K562 (cell line): Measurements from ENCODE around the gene TBL1XR1. TPM values are rescaled to one million over a fixed set of nuclear protein-coding genes. Genes with fewer than 3 reads are reported as not detected.

ENCODE experiments used
- ATAC-seq: fragments of 200-7000 bp; cut with Tn5 transposase; 3 replicates; pipeline ENCODE4 v1.9.1; 2020; ENCODE audit warnings: moderate library complexity
- BruUV-seq: library from RNA; stranded (reverse); fragments of 400-500 nt; replicated peaks from 2 replicates; lab custom pipeline; 2021; lab: Mats Ljungman, UMichigan
- CTCF ChIA-PET: fragments of 300-600 bp; formaldehyde crosslinking; extraction: SDS; loops from one replicate; lab custom pipeline; 2021; ENCODE audit warnings: low intra/inter-chr PET ratio; lab: Yijun Ruan, JAX
- POLR2A ChIA-PET: fragments of 300-600, 350-650 bp; sonication (Branson Sonifier 250); formaldehyde crosslinking; extraction: SDS; loops from one replicate; lab custom pipeline; 2021; ENCODE audit warnings: antibody characterized with exemption, inconsistent platforms; lab: Yijun Ruan, JAX
- DNase-seq, 4 experiments: peaks; one replicate each; pipeline versions ENCODE4 v3.0.0 to v3.0.0-alpha.2; 2011 to 2018; ENCODE audit warnings: low spot score in 3 of 4, mixed read lengths in 3 of 4; ENCODE audit errors: extremely low read depth in 1 of 4
- FAIRE-seq: peaks from 2 replicates; lab custom pipeline; 2011; peaks lifted over from hg19 to GRCh38; lab: Jason Lieb, UNC
- H2AFZ ChIP-seq: 2 replicates; pipeline ENCODE4 v1.6.0; 2011; ENCODE audit warnings: low read depth, low read length, control low read depth, inconsistent platforms
- H3K27ac ChIP-seq: fragments of 200-600 bp; 3 replicates; pipeline ENCODE4 v1.8.0; 2011; ENCODE audit warnings: low read depth, mild to moderate bottlenecking, control low read depth, inconsistent platforms, low read length, moderate library complexity, mixed read lengths; ENCODE audit errors: extremely low read depth
- H3K27me3 ChIP-seq, 2 experiments: fragments of 300-600 bp in 1 of 2; 2 replicates in 1 of 2; 3 replicates in 1 of 2; pipeline versions ENCODE4 v1.6.0 to v1.8.0; 2011; ENCODE audit warnings: inconsistent platforms in 2 of 2, low read length in 2 of 2, mild to moderate bottlenecking in 1 of 2, mixed read lengths in 1 of 2, moderate library complexity in 1 of 2; ENCODE audit not compliant: control insufficient read depth in 2 of 2, insufficient read depth in 2 of 2
- H3K36me3 ChIP-seq: fragments of 300-600 bp; 3 replicates; pipeline ENCODE4 v1.8.0; 2011; ENCODE audit warnings: mild to moderate bottlenecking, low read length, inconsistent platforms; ENCODE audit not compliant: control insufficient read depth, insufficient read depth
- H3K4me1 ChIP-seq, 2 experiments: fragments of 200-600 bp in 1 of 2; replicated peaks in 1 of 2; 2 replicates in 1 of 2; 3 replicates in 1 of 2; pipeline versions ENCODE4 v1.5.1 to v1.8.0; 2011; ENCODE audit warnings: inconsistent platforms in 2 of 2, low read length in 2 of 2, mild to moderate bottlenecking in 1 of 2, mixed read lengths in 1 of 2, moderate library complexity in 1 of 2; ENCODE audit not compliant: control insufficient read depth in 2 of 2, insufficient read depth in 2 of 2
- H3K4me2 ChIP-seq: 2 replicates; pipeline ENCODE4 v1.6.1; 2011; ENCODE audit warnings: low read length, control low read depth, inconsistent platforms, mixed read lengths; ENCODE audit not compliant: insufficient read depth
- H3K4me3 ChIP-seq: fragments of 200-600 bp; sonication (generic), shearing (Covaris generic); 2 replicates; pipeline ENCODE4 v1.5.1; 2016; ENCODE audit warnings: control low read depth, inconsistent platforms
- H3K79me2 ChIP-seq: fragments of 200-600 bp; 3 replicates; pipeline ENCODE4 v1.8.0; 2011; ENCODE audit warnings: low read length, inconsistent platforms; ENCODE audit not compliant: control insufficient read depth, insufficient read depth
- H3K9ac ChIP-seq, 2 experiments: 2 replicates each; pipeline versions ENCODE4 v1.6.0 to v1.6.1; 2011; ENCODE audit warnings: low read depth in 2 of 2, low read length in 2 of 2, control low read depth in 1 of 2, inconsistent platforms in 1 of 2, mild to moderate bottlenecking in 1 of 2, mixed read lengths in 1 of 2; ENCODE audit not compliant: insufficient read depth in 1 of 2
- H3K9me1 ChIP-seq: one replicate; pipeline ENCODE4 v1.6.0; 2011; ENCODE audit warnings: inconsistent platforms, mild to moderate bottlenecking, low read length, moderate library complexity; ENCODE audit not compliant: control insufficient read depth, insufficient read depth
- H3K9me3 ChIP-seq: replicated peaks from 2 replicates; pipeline ENCODE4 v1.5.1; 2011; ENCODE audit warnings: low read depth, low read length, inconsistent platforms; ENCODE audit not compliant: control insufficient read depth, insufficient read depth
- H4K20me1 ChIP-seq: replicated peaks from 2 replicates; pipeline ENCODE4 v1.6.1; 2011; ENCODE audit warnings: low read length, inconsistent platforms, mixed read lengths; ENCODE audit not compliant: control insufficient read depth, insufficient read depth
- EGR1 ChIP-seq: fragments of 450-650 bp; conservative IDR thresholded peaks from 2 replicates; pipeline ENCODE4 v1.6.1; 2017; ENCODE audit warnings: mild to moderate bottlenecking
- JUND ChIP-seq, 2 experiments: IDR thresholded peaks; 2 replicates in 1 of 2; 3 replicates in 1 of 2; pipeline ENCODE4 v1.6.1; 2011; ENCODE audit warnings: borderline replicate concordance in 2 of 2, low read depth in 2 of 2, low read length in 2 of 2, improper control_type of control experiment in 1 of 2, missing biosample characterization in 1 of 2, missing genetic modification characterization in 1 of 2, missing genetic modification reagents in 1 of 2
- ZNF717 ChIP-seq: fragments of 250-450 bp; sonication (Bioruptor Pico); IDR thresholded peaks from 2 replicates; pipeline ENCODE4 v1.5.0; 2021
- whole genome bisulfite sequencing: fragments of 100-300 bp; shearing (Covaris generic); methylation state at CpG from one replicate; pipeline ENCODE4 v1.1.6; 2016; ENCODE audit warnings: low coverage, mixed read lengths; ENCODE audit not compliant: insufficient coverage; ENCODE audit errors: missing lambda C conversion rate; 5-methylcytosine and 5-hydroxymethylcytosine counted together
- in situ Hi-C: fragments of 300-500 bp; cut with MboI; formaldehyde crosslinking; loops from 4 replicates; pipeline ENCODE4 v1.15.0; 2018; ENCODE audit warnings: inconsistent platforms, mixed read lengths
- intact Hi-C: fragments of 100-400 bp; cut with micrococcal nuclease; formaldehyde crosslinking; loops from 2 replicates; pipeline ENCODE4 v1.14.2; 2022
- polyA plus RNA-seq, 8 experiments: library from polyadenylated mRNA; depleted of rRNA in 4 of 8; stranded (reverse) in 5 of 8; unstranded in 3 of 8; fragments of >200 nt; fragmentation: Nextera tagmentation in 2 of 8; fragmentation: Illumina TruSeq in 1 of 8; extraction: Ambion mirVana in 2 of 8; extraction: Trizol in 1 of 8; gene quantifications; 2 replicates each; pipeline versions ENCODE4 v1.2.1 to v1.2.3, GENCODE V29; 2011 to 2014; ENCODE audit warnings: inconsistent platforms in 1 of 8, missing spikeins in 1 of 8
- total RNA-seq, 7 experiments: library from RNA; depleted of rRNA in 6 of 7; stranded (reverse); fragments of >200 nt in 6 of 7; fragmentation: Illumina TruSeq in 2 of 7; extraction: Trizol in 2 of 7; gene quantifications; 2 replicates each; pipeline versions ENCODE4 v1.2.1 to v1.2.3, GENCODE V29; 2011 to 2021; ENCODE audit warnings: low replicate concordance in 1 of 7
- TF ChIP-seq, protein P1 (sequence below), 2 experiments: fragments of 450-650 bp; IDR thresholded peaks; 2 replicates each; pipeline ENCODE4 v1.6.1; 2016; ENCODE audit warnings: mild to moderate bottlenecking in 2 of 2, borderline replicate concordance in 1 of 2, low read depth in 1 of 2, moderate library complexity in 1 of 2
- TF ChIP-seq, protein P2 (sequence below), 2 experiments: fragments of 450-650 bp in 1 of 2; sonication (generic) in 1 of 2; formaldehyde crosslinking in 1 of 2; IDR thresholded peaks in 1 of 2; conservative IDR thresholded peaks in 1 of 2; 2 replicates each; pipeline versions ENCODE4 v1.6.1 to v1.8.1; 2016 to 2023; ENCODE audit warnings: mild to moderate bottlenecking in 2 of 2, moderate library complexity in 2 of 2, inconsistent platforms in 1 of 2, missing genetic modification reagents in 1 of 2

TBL1XR1 gene
- total and polyA plus RNA-seq, 9 of the 15 experiments (the other 6 are each of a cell fraction or from before 2014, with no cell fraction given): 19.6 to 171 (median 83.3) TPM

DNA sequence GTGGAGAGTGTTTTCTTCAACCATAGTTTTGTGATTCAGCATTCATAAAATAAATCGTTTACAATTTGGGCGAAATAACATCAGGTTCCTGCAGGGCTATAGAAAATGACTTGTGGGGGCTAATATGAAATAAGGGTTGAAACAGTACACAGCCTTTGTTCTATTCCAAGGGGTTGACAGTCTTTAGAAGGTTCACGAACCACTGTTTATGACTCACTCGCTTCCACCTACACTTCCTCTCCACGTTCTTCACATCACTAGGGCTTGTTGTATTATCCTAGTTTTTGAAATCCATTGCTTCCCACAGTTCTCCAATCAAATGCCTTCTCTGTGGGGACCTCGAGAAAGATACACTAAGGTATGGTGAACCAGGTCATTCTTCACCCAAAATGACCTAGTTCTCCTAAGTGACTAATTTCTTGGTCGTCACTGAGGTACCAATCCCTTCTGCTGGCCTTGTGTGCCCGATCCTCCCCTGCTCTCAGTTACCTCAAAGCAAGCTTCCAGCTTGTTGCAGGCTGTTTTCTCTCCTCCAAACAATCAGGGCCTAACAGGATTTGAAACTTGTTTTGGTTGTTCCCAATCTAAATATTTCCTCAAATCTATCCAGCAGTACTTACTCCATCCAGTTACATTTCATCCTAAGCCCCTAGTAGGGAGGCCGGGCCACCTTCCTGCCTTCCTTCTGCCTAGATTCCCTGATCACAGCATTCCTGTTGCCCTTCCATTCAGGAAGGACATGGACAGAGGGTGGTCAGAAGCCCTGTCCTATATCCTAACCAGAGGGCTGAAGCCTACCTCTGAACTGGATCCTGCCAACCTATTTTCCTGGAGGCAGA, 23.1 kb upstream of the TBL1XR1 start:
- no peaks in the 10 kb centered on the region for H4K20me1 ChIP-seq
- no peaks in the 10 kb centered on the region for H3K79me2 ChIP-seq
- H3K9me1 ChIP-seq: no peaks in the 10 kb centered on the region
- TF ChIP-seq, protein P1, sequence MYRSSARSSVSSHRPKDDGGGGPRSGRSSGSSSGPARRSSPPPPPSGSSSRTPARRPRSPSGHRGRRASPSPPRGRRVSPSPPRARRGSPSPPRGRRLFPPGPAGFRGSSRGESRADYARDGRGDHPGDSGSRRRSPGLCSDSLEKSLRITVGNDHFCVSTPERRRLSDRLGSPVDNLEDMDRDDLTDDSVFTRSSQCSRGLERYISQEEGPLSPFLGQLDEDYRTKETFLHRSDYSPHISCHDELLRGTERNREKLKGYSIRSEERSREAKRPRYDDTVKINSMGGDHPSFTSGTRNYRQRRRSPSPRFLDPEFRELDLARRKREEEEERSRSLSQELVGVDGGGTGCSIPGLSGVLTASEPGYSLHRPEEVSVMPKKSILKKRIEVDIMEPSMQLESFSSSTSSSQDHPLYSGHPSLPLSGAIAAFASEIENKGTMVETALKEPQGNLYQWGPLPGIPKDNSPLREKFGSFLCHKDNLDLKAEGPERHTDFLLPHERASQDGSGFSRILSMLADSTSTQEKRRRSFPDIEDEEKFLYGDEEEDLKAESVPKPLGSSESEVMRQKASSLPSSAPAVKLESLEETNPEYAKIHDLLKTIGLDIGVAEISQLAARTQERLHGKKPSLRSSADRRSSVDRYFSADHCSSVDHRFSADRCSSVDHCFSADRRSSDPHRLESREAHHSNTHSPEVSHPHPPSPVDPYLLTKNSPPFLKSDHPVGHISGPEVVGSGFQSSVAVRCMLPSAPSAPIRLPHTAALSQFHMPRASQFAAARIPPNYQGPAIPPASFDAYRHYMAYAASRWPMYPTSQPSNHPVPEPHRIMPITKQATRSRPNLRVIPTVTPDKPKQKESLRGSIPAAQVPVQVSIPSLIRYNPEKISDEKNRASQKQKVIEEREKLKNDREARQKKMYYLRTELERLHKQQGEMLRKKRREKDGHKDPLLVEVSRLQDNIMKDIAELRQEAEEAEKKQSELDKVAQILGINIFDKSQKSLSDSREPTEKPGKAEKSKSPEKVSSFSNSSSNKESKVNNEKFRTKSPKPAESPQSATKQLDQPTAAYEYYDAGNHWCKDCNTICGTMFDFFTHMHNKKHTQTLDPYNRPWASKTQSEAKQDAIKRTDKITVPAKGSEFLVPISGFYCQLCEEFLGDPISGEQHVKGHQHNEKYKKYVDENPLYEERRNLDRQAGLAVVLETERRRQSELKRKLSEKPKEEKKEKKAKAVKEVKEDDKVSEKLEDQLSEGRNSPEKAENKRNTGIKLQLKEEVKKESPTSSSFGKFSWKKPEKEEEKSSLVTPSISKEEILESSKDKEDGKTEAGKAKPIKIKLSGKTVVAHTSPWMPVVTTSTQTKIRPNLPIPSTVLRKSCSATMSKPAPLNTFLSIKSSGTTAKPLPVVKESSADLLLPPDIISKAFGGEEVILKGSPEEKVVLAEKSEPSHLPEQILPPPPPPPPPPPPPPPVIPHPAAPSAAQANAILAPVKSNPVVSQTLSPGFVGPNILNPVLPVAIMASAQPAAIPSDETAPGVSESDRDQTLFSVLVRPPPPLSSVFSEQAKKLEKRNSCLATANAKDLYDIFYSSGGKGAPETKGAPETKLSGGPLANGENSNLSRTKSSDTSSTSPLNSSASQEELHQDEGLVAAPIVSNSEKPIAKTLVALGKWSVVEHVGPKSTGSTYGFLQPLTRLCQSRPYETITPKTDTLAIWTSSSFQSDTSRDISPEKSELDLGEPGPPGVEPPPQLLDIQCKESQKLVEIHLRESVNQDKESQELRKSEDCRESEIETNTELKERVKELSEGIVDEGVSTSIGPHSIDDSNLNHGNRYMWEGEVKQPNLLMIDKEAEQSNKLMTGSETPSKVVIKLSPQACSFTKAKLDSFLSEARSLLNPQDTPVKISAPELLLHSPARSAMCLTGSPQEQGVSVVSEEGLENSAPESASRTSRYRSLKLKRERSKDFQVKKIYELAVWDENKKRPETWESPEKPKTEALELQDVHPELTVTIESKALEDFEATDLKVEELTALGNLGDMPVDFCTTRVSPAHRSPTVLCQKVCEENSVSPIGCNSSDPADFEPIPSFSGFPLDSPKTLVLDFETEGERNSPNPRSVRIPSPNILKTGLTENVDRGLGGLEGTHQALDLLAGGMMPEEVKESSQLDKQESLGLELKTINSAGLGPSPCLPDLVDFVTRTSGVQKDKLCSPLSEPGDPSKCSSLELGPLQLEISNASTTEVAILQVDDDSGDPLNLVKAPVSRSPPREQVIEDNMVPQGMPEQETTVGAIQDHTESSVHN (IDR thresholded peaks at IDR 0.05; ENCODE audit: borderline replicate concordance in 1 of 2, low read depth in 1 of 2): no peak
- TF ChIP-seq ZNF717 (CRISPR knock-in tag): no peak
- peak; percentile 55 for TF ChIP-seq EGR1
- TF ChIP-seq, protein P2, sequence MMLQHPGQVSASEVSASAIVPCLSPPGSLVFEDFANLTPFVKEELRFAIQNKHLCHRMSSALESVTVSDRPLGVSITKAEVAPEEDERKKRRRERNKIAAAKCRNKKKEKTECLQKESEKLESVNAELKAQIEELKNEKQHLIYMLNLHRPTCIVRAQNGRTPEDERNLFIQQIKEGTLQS (IDR thresholded peaks at IDR 0.05): 0 out of 2 replicates have a peak, but pooled peaks have one; percentile 13
- TF ChIP-seq, protein P2 (CRISPR knock-in tag; conservative IDR thresholded peaks at IDR 0.05): no peak
- 0 out of 2 replicates have a peak, but pooled peaks have one; percentile 5 for TF ChIP-seq JUND (IDR thresholded peaks at IDR 0.05; ENCODE audit: borderline replicate concordance, low read depth, low read length)
- no peak for TF ChIP-seq JUND (tag; IDR thresholded peaks at IDR 0.05; ENCODE audit: borderline replicate concordance, low read depth, low read length)
- H3K27me3 ChIP-seq: no peaks in the 10 kb centered on the region
- intact Hi-C loops: no loop called here
- POLR2A ChIA-PET: no interaction called here
- 0 out of 2 replicates have a peak, but pooled peaks cover 3% of the 10 kb centered on the region for H3K9me3 ChIP-seq
- H3K36me3 ChIP-seq: no peaks in the 10 kb centered on the region
- H3K27ac ChIP-seq: no peak overlapping the region
- CTCF ChIA-PET: no interaction called here
- H3K9ac ChIP-seq: no peak overlapping the region; a peak in 1 of 4 replicates
- no peak overlapping the region for H3K4me3 ChIP-seq
- BruUV-seq: no TSS peak
- H3K4me2 ChIP-seq: no peak overlapping the region
- DNase-seq: no peak
- H3K4me1 ChIP-seq: no peaks in the 10 kb centered on the region; a peak in 2 of 5 replicates
- H2AFZ ChIP-seq: peak overlapping the region; percentile 18; the same call in 1 of the 2 replicates
- in situ Hi-C loops: no loop called here
- ATAC-seq: peak; percentile 34; the same call in 2 of the 3 replicates
- no peak for FAIRE-seq
- WGBS: 57% methylated on average over 9 of the region's 9 CpGs
